Colonic mucosa (tissue), 4 donors: ENCODE measurements around the gene PAPPA2. TPM values are rescaled to one million over a fixed set of nuclear protein-coding genes. Genes with fewer than 3 reads are reported as not detected.

Experiments used
- DNase-seq: peaks from one replicate; pipeline ENCODE4 v3.0.0-alpha.2; 2020
- H3K27ac ChIP-seq: fragments of 200-600 bp; one replicate; pipeline ENCODE4 v1.8.0; 2021
- H3K27me3 ChIP-seq: fragments of 200-600 bp; one replicate; pipeline ENCODE4 v1.8.0; 2021
- H3K36me3 ChIP-seq: fragments of 200-600 bp; one replicate; pipeline ENCODE4 v1.8.0; 2021
- H3K4me1 ChIP-seq: fragments of 200-600 bp; one replicate; pipeline ENCODE4 v1.8.0; 2021; ENCODE audit warnings: mild to moderate bottlenecking
- H3K4me3 ChIP-seq: fragments of 200-600 bp; one replicate; pipeline ENCODE4 v1.8.0; 2021
- H3K9ac ChIP-seq, 2 donors: one replicate each; pipeline ENCODE4 v1.7.0; 2013; ENCODE audit warnings: control low read depth in 2 of 2, low read depth in 2 of 2, low read length in 2 of 2
- H3K9me3 ChIP-seq: fragments of 200-600 bp; one replicate; pipeline ENCODE4 v1.8.0; 2021
- intact Hi-C: fragments of 100-400 bp; cut with DNase I; formaldehyde crosslinking; loops from one replicate; pipeline ENCODE4 v1.14.1; 2022
- total RNA-seq, 2 donors: library from RNA; stranded (reverse); fragmentation: NEBNext Ultra II Directional in 1 of 2; extraction: Animal tissue kit (Norgen Biotek cat#: 25700) in 1 of 2; gene quantifications; one replicate each; pipeline ENCODE4 v1.2.1, GENCODE V29; 2021
- TF ChIP-seq, protein P1 (sequence below): fragments of 200-600 bp; IDR thresholded peaks from one replicate; pipeline ENCODE4 v1.8.0; 2022; ENCODE audit warnings: antibody characterized with exemption, mild to moderate bottlenecking
- donor health status: healthy.
- donor health status: DM: no; HTN: no; CAD: no.
- donor health status: DM: no; HTN: no; CAD: no.

The PAPPA2 gene
- total RNA-seq, 2 donors from 2014 or later: 3.1 to 3.6 TPM

DNA sequence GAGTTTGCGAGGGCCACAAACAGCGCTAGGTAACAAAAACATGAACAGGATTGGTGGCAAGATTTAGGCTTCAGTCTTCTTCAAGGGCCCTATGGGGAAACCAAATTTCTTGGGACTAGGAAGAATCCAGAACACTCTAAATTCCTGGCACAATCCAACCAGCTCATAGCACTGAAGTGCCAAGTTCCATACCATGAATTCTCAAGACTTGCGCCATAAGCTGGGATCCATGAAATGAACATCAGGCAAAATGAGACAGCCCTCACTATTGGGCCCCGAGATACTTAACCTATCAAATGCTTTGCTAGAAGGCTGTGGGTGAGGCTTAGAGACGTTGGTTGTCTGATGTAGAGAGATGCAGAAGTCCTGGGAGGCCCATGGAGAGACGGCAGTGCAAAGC is 322.1 kb downstream of the PAPPA2 start:
- Histone ChIP-seq H3K36me3 (no peaks in the 10 kb centered on the region), H3K4me1 (no peaks in the 10 kb centered on the region), H3K27me3 (no peaks in the 10 kb centered on the region), H3K9me3 (no peaks in the 10 kb centered on the region), H3K9ac (no peak overlapping the region), H3K27ac (no peak overlapping the region), H3K4me3 (no peak overlapping the region)
- intact Hi-C loops: no loop called here
- DNase-seq: no peak
- TF ChIP-seq, protein P1, sequence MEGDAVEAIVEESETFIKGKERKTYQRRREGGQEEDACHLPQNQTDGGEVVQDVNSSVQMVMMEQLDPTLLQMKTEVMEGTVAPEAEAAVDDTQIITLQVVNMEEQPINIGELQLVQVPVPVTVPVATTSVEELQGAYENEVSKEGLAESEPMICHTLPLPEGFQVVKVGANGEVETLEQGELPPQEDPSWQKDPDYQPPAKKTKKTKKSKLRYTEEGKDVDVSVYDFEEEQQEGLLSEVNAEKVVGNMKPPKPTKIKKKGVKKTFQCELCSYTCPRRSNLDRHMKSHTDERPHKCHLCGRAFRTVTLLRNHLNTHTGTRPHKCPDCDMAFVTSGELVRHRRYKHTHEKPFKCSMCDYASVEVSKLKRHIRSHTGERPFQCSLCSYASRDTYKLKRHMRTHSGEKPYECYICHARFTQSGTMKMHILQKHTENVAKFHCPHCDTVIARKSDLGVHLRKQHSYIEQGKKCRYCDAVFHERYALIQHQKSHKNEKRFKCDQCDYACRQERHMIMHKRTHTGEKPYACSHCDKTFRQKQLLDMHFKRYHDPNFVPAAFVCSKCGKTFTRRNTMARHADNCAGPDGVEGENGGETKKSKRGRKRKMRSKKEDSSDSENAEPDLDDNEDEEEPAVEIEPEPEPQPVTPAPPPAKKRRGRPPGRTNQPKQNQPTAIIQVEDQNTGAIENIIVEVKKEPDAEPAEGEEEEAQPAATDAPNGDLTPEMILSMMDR: no peak

- Histone ChIP-seq H3K4me1 (no peaks in the 10 kb centered on the region), H3K9me3 (no peaks in the 10 kb centered on the region), H3K9ac (no peak overlapping the region), H3K27ac (no peak overlapping the region), H3K4me3 (no peak overlapping the region), H3K27me3 (no peaks in the 10 kb centered on the region), H3K36me3 (no peaks in the 10 kb centered on the region)
- intact Hi-C loops: no loop called here
- TF ChIP-seq, protein P1: no peak
- DNase-seq: no peak
These were observed 322.8 kb downstream of the PAPPA2 start for GRCh38 chr1:176785791-176786190.

DNA sequence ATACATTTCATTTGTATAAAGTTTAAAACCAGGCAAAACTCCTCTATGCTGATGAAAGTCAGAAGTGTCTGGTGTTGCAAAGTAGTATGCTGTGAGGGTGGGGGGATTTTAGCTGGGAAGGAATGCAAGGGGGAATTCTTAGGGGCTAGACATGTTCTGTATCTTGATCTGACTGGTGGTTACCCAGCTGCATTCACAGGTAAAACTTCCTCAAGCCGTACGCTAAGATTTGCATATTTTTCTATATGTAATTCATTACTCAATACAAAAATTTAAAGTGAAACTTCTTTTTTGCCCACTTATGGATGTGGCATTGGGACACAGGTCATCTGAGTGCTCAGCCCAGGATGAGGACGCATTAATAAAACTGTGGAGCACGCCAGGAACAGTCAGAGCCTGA is 323.3 kb downstream of the PAPPA2 start:
- Histone ChIP-seq H3K4me1 (no peaks in the 10 kb centered on the region), H3K36me3 (no peaks in the 10 kb centered on the region), H3K4me3 (no peak overlapping the region), H3K9ac (no peak overlapping the region), H3K27me3 (no peaks in the 10 kb centered on the region), H3K27ac (no peak overlapping the region), H3K9me3 (no peaks in the 10 kb centered on the region)
- no peak for DNase-seq
- TF ChIP-seq, protein P1: no peak
- intact Hi-C loops: no loop called here

GRCh38 chr1:176789571-176790090 is 326.7 kb downstream of the PAPPA2 start:
- TF ChIP-seq, protein P1: no peak
- no peaks in the 10 kb centered on the region for H3K27me3 ChIP-seq
- intact Hi-C loops: no loop called here
- DNase-seq: no peak
- no peak overlapping the region for H3K4me3 ChIP-seq
- no peak overlapping the region for H3K9ac ChIP-seq
- no peaks in the 10 kb centered on the region for H3K4me1 ChIP-seq
- H3K9me3 ChIP-seq: no peaks in the 10 kb centered on the region
- no peak overlapping the region for H3K27ac ChIP-seq
- no peaks in the 10 kb centered on the region for H3K36me3 ChIP-seq

DNA sequence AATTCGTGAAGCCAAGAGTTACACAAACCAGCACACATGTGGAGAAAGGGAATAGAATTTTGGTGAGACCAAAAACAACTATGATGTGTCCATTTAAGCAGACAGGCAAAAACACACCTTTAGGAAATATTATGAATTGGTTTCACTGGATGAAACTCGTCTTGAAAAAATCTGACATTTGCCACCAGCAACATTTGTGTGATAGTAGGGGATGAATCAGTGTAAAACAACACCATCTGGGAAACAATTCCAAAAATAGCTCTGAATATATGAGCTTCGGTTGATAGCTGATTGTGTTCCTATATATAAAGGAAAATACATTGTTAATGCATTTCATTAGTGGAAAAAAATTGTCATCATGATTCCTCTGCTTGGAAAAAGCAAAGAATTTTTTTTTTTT is 327.8 kb downstream of the PAPPA2 start:
- Histone ChIP-seq H3K4me1 (no peaks in the 10 kb centered on the region), H3K4me3 (no peak overlapping the region), H3K36me3 (no peaks in the 10 kb centered on the region), H3K9ac (no peak overlapping the region), H3K27me3 (no peaks in the 10 kb centered on the region), H3K9me3 (no peaks in the 10 kb centered on the region), H3K27ac (no peak overlapping the region)
- TF ChIP-seq, protein P1: no peak
- intact Hi-C loops: no loop called here
- DNase-seq: no peak
